Pancreas (tissue), 10 donors: ENCODE results near the gene LDHAL6B. TPM values are rescaled to one million over a fixed set of nuclear protein-coding genes. Genes with fewer than 3 reads are reported as not detected.
A peak's percentile ranks its signal among the peaks of the same experiment; 100 is the strongest.

Experiments
- ATAC-seq, 4 donors: fragments of 200-7000 bp; cut with Tn5 transposase; one replicate each; pipeline versions ENCODE4 v1.8.0 to v1.9.1; 2020; ENCODE audit warnings: mild to moderate bottlenecking in 4 of 4, moderate library complexity in 4 of 4
- DNase-seq, 6 donors: peaks; one replicate each; pipeline ENCODE4 v3.0.0-alpha.2; 2020
- FAIRE-seq: peaks from 2 replicates; lab custom pipeline; 2012; peaks lifted over from hg19 to GRCh38; lab: Jason Lieb, UNC
- H3K27ac ChIP-seq, 4 donors: fragments of 200-600 bp; sonication (generic); 1 replicate in 3 of 4; 2 replicates in 1 of 4; pipeline versions ENCODE4 v1.5.0 to v1.8.0; 2020
- H3K27me3 ChIP-seq, 4 donors: fragments of 200-600 bp; one replicate each; pipeline ENCODE4 v1.8.0; 2021
- H3K36me3 ChIP-seq, 3 donors: fragments of 200-600 bp; sonication (generic) in 1 of 3; one replicate each; pipeline versions ENCODE4 v1.5.0 to v1.8.0; 2020 to 2021
- H3K4me1 ChIP-seq, 3 donors: fragments of 200-600 bp; one replicate each; pipeline ENCODE4 v1.8.0; 2021
- H3K4me3 ChIP-seq, 4 donors: fragments of 200-600 bp; sonication (generic) in 2 of 4; one replicate each; pipeline versions ENCODE4 v1.5.0 to v1.8.0; 2020 to 2021
- H3K9me3 ChIP-seq, 4 donors: fragments of 200-600 bp; one replicate each; pipeline ENCODE4 v1.8.0; 2021
- CTCF ChIP-seq, 4 donors: fragments of 200-600 bp; sonication (generic) in 3 of 4; IDR thresholded peaks; one replicate each; pipeline versions ENCODE4 v1.5.0 to v1.8.0; 2021; ENCODE audit warnings: antibody characterized with exemption in 4 of 4
- WGBS, 2 donors: extraction: QIAGEN DNeasy Blood & Tissue Kit; methylation state at CpG; one replicate each; pipeline ENCODE4 v1.1.7; 2013; 5-methylcytosine and 5-hydroxymethylcytosine counted together
- intact Hi-C, 3 donors: fragments of 100-400 bp; cut with DNase I; formaldehyde crosslinking; loops; one replicate each; pipeline versions ENCODE4 v1.11.1 to v1.14.2; 2022
- polyA plus RNA-seq, 2 donors: library from polyadenylated mRNA; stranded (reverse); fragments of 200-250 nt; gene quantifications; one replicate each; pipeline ENCODE4 v1.2.3, GENCODE V29; 2013
- total RNA-seq, 6 donors: library from RNA; stranded (reverse); fragmentation: NEBNext Ultra II Directional in 4 of 6; extraction: Animal tissue kit (Norgen Biotek cat#: 25700) in 4 of 6; gene quantifications; one replicate each; pipeline versions ENCODE4 v1.2.1 to v1.2.4, GENCODE V29; 2021 to 2023
- donor health status: healthy with polysubstance abuse.
- donor health status: DM: no; HTN: no; CAD: no; lungs with moderate emphysema.
- donor health status: DM: no; HTN: no; CAD: no.
- donor health status: control.
- donor health status: control.
- donor health status: Bipolar disorder and iron deficiency.
- donor health status: DM: yes; HTN: yes; CAD: no.
- donor health status: DM: no; HTN: no; CAD: no.
- donor health status: DM: no; HTN: no; CAD: no.
- donor health status: DM: yes; HTN: yes; CAD: no.

Gene LDHAL6B
- total and polyA plus RNA-seq, 8 donors = not detected

DNA sequence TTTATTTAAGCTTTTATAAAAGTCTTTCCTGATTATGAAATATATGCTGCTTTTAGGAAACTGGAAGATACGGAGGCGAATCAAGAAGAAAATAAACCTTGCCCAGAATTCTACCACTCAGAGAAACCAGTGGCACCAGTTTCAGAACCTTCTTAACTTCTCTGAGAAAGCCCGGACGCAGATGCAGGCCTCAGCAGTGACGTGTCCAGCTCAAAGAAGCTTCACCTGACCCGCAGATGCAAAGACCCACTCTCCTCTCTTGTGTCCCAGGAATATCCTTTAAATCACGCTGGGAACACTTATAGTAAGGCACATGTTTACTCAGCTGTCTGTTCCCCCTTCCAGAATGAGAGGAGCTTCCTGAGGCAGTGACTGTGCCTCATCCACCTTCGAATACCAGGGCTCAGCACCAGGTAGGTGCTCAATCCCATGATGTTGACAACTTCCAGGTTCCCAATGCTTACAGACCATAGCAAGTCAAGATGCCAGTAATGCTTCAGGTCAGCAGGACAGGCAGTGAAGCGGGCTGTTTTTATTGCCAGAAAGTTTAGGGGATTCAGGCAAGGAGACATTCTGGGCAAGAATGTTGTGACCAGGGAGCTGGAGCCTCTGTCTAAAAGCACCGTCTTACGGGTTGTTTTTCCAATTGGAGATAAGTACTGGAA is 39.9 kb upstream of the LDHAL6B start:
- Histone ChIP-seq H3K36me3 (peaks cover 0 to 2% (median 0%) of the 10 kb centered on the region in 3 donors), H3K4me1 (peaks cover 6 to 19% (median 13%) of the 10 kb centered on the region in 3 donors), H3K27ac (no peak overlapping the region), H3K9me3 (no peaks in the 10 kb centered on the region), H3K27me3 (no peaks in the 10 kb centered on the region), H3K4me3 (no peak overlapping the region)
- no peak for TF ChIP-seq CTCF (IDR thresholded peaks at IDR 0.05)
- 54 to 62% methylated on average over 11 of the region's 11 CpGs for WGBS, 2 donors
- no peak for FAIRE-seq
- peak in 2 of 6 donors; percentile 19 to 27 for DNase-seq
- ATAC-seq = peak in 2 of 4 donors; percentile 9 to 22
- intact Hi-C loops = loop anchor here in 1 of 3 donors (10.0 kb wide), 1 partner anchor 328 kb away; no protein-coding TSS in a partner anchor

- H3K4me1 ChIP-seq = peaks cover 6 to 19% (median 13%) of the 10 kb centered on the region in 3 donors
- DNase-seq (peak in 1 of 6 donors; percentile 20), ATAC-seq (no peak), FAIRE-seq (no peak)
- H3K36me3 ChIP-seq = no peaks in the 10 kb centered on the region
- no peaks in the 10 kb centered on the region for H3K9me3 ChIP-seq
- H3K27ac ChIP-seq = peak overlapping the region in 1 of 4 donors; percentile 84
- intact Hi-C loops = loop anchor here in 1 of 3 donors (10.0 kb wide), 1 partner anchor 326 kb away; no protein-coding TSS in a partner anchor
- no peak overlapping the region for H3K4me3 ChIP-seq
- 86 to 91% methylated on average over 7 of the region's 7 CpGs for WGBS, 2 donors
- no peaks in the 10 kb centered on the region for H3K27me3 ChIP-seq
- no peak for TF ChIP-seq CTCF (IDR thresholded peaks at IDR 0.05)
Measured at GRCh38 chr15:59168536-59168935, 38.1 kb upstream of the LDHAL6B start.

GRCh38 chr15:59169251-59169708 is 37.4 kb upstream of the LDHAL6B start:
- no peak for DNase-seq
- Histone ChIP-seq H3K27me3 (no peaks in the 10 kb centered on the region), H3K27ac (peak overlapping the region in 3 of 4 donors; percentile 63 to 84 (median 64)), H3K36me3 (no peaks in the 10 kb centered on the region), H3K4me3 (no peak overlapping the region), H3K9me3 (no peaks in the 10 kb centered on the region), H3K4me1 (peaks cover 6 to 19% (median 13%) of the 10 kb centered on the region in 3 donors)
- no peak for FAIRE-seq
- 89 to 93% methylated on average over 3 of the region's 3 CpGs for WGBS, 2 donors
- ATAC-seq = peak in 2 of 4 donors; percentile 39 to 62
- intact Hi-C loops = loop anchor here in 1 of 3 donors (10.0 kb wide), 1 partner anchor 326 kb away; no protein-coding TSS in a partner anchor
- TF ChIP-seq CTCF (IDR thresholded peaks at IDR 0.05) = no peak

GRCh38 chr15:59170295-59171066 is 36.2 kb upstream of the LDHAL6B start:
- no peak for FAIRE-seq
- TF ChIP-seq CTCF (IDR thresholded peaks at IDR 0.05) = no peak
- Histone ChIP-seq H3K9me3 (no peaks in the 10 kb centered on the region), H3K27ac (peak overlapping the region; percentile 49 to 84 (median 64)), H3K4me1 (peaks cover 6 to 17% (median 13%) of the 10 kb centered on the region in 3 donors), H3K27me3 (no peaks in the 10 kb centered on the region), H3K4me3 (no peak overlapping the region), H3K36me3 (no peaks in the 10 kb centered on the region)
- ATAC-seq = peak; percentile 87 to 94 (median 89)
- intact Hi-C loops = loop anchor here in 1 of 3 donors (10.0 kb wide), 1 partner anchor 324 kb away; no protein-coding TSS in a partner anchor
- DNase-seq = peak; percentile 66 to 93 (median 85)
- 52 to 55% methylated on average over 12 of the region's 12 CpGs for WGBS, 2 donors
